PFSK-1 (cell line): ENCODE results near the gene MAPK1.

Experiments used
- FOXP2 ChIP-seq: optimal IDR thresholded peaks from 2 replicates; pipeline ENCODE3; 2011; ENCODE audit warnings: borderline replicate concordance, control low read depth, inconsistent platforms; ENCODE audit not compliant: insufficient read depth; ENCODE audit errors: extremely low read length, extremely low read depth
- POLR2AphosphoS5 ChIP-seq: IDR thresholded peaks from 2 replicates; pipeline ENCODE4 v1.6.1; 2012; ENCODE audit warnings: low read depth, mild to moderate bottlenecking, control low read depth, low read length, moderate library complexity
- SIN3A ChIP-seq: IDR thresholded peaks from 2 replicates; pipeline ENCODE4 v1.6.1; 2012; ENCODE audit warnings: mild to moderate bottlenecking, low read length, moderate library complexity, borderline replicate concordance; ENCODE audit not compliant: insufficient read depth
- TAF1 ChIP-seq: IDR thresholded peaks from 2 replicates; pipeline ENCODE4 v1.6.1; 2012; ENCODE audit warnings: low read length, control low read depth, borderline replicate concordance; ENCODE audit not compliant: insufficient read depth
- TF ChIP-seq, protein P1 (sequence below), 2 experiments: IDR thresholded peaks; 2 replicates each; pipeline versions ENCODE4 v1.6.1 to v1.8.0; 2011 to 2012; ENCODE audit warnings: low read depth in 2 of 2, low read length in 2 of 2, control low read depth in 1 of 2, inconsistent platforms in 1 of 2, mild to moderate bottlenecking in 1 of 2, moderate library complexity in 1 of 2; ENCODE audit not compliant: insufficient read depth in 1 of 2

Gene MAPK1

DNA sequence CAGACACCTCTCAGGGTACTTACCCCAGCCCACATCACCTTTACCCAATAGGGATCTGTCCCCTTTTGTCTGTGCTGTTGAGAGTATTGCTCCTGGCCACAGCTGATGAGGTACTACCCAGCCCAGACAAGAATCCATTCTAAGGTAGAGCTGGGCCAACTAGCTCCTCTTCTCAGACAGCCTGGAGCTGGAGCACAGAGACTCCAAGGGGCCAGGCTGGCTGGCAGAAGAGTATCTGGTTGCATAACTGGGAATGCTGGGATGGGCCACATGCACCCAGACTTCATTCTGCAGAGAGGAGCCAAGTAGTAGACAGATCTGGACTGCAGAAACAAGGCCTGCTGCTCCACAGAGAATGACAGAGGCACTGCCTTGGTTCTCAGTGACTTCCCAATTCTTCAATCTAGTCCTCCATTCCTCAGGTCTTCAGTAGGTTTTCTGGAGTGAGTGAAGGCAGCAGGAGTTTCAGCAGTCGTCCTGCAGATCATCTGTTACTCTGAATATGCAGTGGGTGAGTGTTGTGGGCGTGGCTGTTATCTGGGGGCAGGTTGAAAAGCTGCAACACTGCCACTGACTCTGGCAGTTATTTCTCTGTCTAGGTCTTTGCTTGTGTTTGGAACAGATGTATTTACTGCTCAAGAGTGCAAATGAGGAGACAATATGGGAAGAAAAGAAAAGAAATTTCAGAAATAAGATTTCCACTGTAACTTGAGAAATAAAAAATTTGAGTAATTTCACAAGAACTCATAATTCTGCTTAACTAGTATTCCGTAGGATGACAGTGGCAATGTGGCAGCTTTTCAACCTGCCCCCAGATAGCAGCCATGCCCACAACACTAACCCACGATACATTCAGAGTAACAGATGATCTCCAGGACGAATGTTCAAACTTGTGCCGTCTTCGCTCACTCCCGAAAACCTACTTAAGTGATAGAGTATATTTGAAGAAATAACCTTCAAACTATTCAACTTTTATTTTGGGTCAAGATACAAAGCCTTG lies 34.9 kb downstream of the MAPK1 start:
- TF ChIP-seq POLR2AphosphoS5, result no peak
- TF ChIP-seq FOXP2, result no peak

DNA sequence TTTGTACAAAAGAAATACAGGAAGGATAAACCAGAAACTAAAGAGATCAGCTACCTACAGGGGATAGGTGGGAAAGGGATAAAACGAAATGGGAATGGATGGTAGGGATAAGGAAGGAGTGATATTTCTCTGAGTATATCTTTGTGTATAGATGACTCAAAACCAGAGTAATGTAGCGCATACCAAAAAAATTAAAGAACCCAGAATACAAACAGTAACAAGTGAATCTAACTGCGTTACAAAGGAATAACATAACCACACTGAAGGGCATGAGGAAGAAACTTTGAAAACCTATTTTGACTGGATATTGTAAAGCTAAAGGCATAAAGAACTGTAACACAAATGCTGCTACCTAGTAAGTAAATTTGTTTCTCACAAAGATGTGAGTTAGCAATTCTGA lies 37.9 kb downstream of the MAPK1 start:
- TF ChIP-seq TAF1 (no peak), POLR2AphosphoS5 (no peak), FOXP2 (no peak), SIN3A (no peak)
- TF ChIP-seq, protein P1, sequence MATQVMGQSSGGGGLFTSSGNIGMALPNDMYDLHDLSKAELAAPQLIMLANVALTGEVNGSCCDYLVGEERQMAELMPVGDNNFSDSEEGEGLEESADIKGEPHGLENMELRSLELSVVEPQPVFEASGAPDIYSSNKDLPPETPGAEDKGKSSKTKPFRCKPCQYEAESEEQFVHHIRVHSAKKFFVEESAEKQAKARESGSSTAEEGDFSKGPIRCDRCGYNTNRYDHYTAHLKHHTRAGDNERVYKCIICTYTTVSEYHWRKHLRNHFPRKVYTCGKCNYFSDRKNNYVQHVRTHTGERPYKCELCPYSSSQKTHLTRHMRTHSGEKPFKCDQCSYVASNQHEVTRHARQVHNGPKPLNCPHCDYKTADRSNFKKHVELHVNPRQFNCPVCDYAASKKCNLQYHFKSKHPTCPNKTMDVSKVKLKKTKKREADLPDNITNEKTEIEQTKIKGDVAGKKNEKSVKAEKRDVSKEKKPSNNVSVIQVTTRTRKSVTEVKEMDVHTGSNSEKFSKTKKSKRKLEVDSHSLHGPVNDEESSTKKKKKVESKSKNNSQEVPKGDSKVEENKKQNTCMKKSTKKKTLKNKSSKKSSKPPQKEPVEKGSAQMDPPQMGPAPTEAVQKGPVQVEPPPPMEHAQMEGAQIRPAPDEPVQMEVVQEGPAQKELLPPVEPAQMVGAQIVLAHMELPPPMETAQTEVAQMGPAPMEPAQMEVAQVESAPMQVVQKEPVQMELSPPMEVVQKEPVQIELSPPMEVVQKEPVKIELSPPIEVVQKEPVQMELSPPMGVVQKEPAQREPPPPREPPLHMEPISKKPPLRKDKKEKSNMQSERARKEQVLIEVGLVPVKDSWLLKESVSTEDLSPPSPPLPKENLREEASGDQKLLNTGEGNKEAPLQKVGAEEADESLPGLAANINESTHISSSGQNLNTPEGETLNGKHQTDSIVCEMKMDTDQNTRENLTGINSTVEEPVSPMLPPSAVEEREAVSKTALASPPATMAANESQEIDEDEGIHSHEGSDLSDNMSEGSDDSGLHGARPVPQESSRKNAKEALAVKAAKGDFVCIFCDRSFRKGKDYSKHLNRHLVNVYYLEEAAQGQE (IDR thresholded peaks at IDR 0.05; ENCODE audit: insufficient read depth in 1 of 2, low read depth in 2 of 2, low read length in 2 of 2), result no peak

DNA sequence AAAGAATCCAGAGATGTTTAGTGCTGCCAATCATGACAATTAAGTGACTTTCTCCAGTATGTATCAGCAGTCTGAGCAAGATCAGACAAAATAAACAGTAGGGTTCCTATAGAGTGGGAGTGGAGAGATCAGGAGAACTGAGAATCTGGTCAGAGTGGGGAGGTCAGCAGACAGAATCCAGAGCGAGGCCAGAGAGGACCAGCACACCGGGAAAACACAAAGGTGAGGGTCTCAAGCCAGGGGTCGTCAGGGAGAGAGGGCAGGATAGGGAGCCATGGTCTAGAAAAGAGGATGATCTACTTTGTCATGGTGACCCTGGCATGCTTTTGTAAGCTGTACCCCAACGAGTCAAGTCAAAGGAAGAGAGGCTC lies 39.2 kb downstream of the MAPK1 start:
- no peak for TF ChIP-seq POLR2AphosphoS5
- no peak for TF ChIP-seq SIN3A
- no peak for TF ChIP-seq TAF1
- TF ChIP-seq, protein P1 (IDR thresholded peaks at IDR 0.05; ENCODE audit: insufficient read depth in 1 of 2, low read depth in 2 of 2, low read length in 2 of 2), result no peak
- TF ChIP-seq FOXP2, result no peak

DNA sequence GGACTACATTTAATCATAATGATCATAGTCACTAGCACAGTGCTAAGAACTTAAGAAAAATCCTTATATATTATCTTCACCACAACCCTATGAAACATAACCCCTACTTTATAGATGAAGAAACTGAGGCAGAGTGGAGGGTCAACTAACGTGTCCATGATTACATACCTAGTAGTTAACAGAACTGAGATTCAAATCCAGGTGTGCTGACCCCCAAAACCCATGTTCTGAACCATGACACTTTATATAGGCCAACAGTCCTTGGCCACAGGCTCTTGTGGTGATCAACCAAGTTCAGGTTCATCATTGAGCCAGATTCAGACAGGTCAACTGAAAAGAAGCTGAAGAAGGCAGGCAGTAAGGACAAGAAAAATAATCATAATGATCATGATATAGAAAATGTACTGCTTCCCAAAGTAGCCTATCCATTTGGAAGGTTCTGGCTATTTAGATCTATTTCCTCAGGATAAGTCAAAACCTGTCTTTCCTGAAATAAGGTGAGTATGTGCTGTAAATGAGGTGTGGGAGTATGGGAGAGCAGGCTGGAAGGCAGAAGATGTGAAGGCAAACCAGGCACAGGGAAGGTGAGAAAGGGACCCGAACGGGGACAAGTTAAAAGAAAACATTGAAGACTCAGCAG lies 39.7 kb downstream of the MAPK1 start:
- TF ChIP-seq SIN3A (no peak), TAF1 (no peak), FOXP2 (no peak), POLR2AphosphoS5 (no peak)
- TF ChIP-seq, protein P1 (IDR thresholded peaks at IDR 0.05; ENCODE audit: insufficient read depth in 1 of 2, low read depth in 2 of 2, low read length in 2 of 2), result no peak

DNA sequence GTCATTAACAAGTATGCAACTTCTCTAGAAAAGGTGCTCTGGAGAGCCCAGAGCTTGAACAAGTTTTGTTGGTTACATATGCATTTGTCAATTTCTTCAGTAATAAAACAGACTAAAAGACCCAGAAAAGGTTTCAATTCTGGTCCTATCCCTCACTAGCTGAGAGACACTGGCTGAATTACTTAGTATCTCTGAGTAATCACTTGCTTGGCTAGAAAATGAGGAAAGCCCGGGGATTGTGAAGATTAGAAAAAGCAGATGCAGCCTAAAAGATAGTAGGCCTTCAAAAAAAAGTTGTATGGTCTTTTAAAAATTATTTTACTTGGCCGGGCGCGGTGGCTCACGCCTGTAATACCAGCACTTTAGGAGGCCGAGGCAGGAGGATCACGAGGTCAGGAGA lies 41.2 kb downstream of the MAPK1 start:
- TF ChIP-seq TAF1 (no peak), POLR2AphosphoS5 (no peak)
- TF ChIP-seq, protein P1 (IDR thresholded peaks at IDR 0.05; ENCODE audit: insufficient read depth in 1 of 2, low read depth in 2 of 2, low read length in 2 of 2), result no peak
